Activated CD4-positive, alpha-beta T cell treated with anti-CD3 and anti-CD28 coated beads, Interleukin-2, amount 50 U/mL, for 24 hours (primary cell): Measurements from ENCODE around the gene TAS1R2.
"Not testable (repeated sequence)": the region's sequence is repeated elsewhere in the genome, so short reads cannot be mapped to it uniquely, and the experiment has no call there.

Experiments used
- DNase-seq, 2 donors: peaks; one replicate each; pipeline ENCODE4 v3.0.0-alpha.2; 2020; ENCODE audit warnings: low read depth in 1 of 2, low spot score in 1 of 2

Gene TAS1R2

GRCh38 chr1:18869847-18870594, 10.6 kb upstream of the TAS1R2 start:
- DNase-seq = no peak

GRCh38 chr1:18868801-18869424, 9.5 kb upstream of the TAS1R2 start:
- no peak for DNase-seq

GRCh38 chr1:18868354-18868753, 8.9 kb upstream of the TAS1R2 start:
- DNase-seq = no peak

GRCh38 chr1:18866846-18867245, 7.4 kb upstream of the TAS1R2 start:
- DNase-seq = no peak

GRCh38 chr1:18866314-18866713, 6.9 kb upstream of the TAS1R2 start:
- no peak for DNase-seq

- DNase-seq = no peak
These were observed 5.7 kb upstream of the TAS1R2 start for GRCh38 chr1:18865176-18865575.

GRCh38 chr1:18861590-18861989, 2.1 kb upstream of the TAS1R2 start:
- no peak for DNase-seq

- DNase-seq = no peak
These were observed 1.6 kb upstream of the TAS1R2 start for GRCh38 chr1:18861082-18861481.

GRCh38 chr1:18858070-18858688, 1.3 kb downstream of the TAS1R2 start:
- no peak for DNase-seq

- no peak for DNase-seq
These were observed 3.0 kb downstream of the TAS1R2 start for GRCh38 chr1:18856435-18856834.

- DNase-seq = no peak
These were observed 3.9 kb downstream of the TAS1R2 start for GRCh38 chr1:18855573-18855972.

- DNase-seq = no peak
These were observed 5.0 kb downstream of the TAS1R2 start for GRCh38 chr1:18854331-18855025.

- no peak for DNase-seq
These were observed 7.0 kb downstream of the TAS1R2 start for GRCh38 chr1:18852501-18852900.

- DNase-seq = no peak
These were observed 10.2 kb downstream of the TAS1R2 start for GRCh38 chr1:18849261-18849711.

GRCh38 chr1:18847723-18848122, 11.7 kb downstream of the TAS1R2 start:
- not testable (repeated sequence) for DNase-seq

GRCh38 chr1:18840145-18840544, 19.3 kb downstream of the TAS1R2 start:
- DNase-seq = no peak

GRCh38 chr1:18836654-18837053, 22.8 kb downstream of the TAS1R2 start:
- no peak for DNase-seq

- DNase-seq = not testable (repeated sequence)
These were observed 27.1 kb downstream of the TAS1R2 start for GRCh38 chr1:18832319-18832718.

- no peak for DNase-seq
These were observed 27.8 kb downstream of the TAS1R2 start for GRCh38 chr1:18831656-18832055.

- DNase-seq = no peak
These were observed 28.9 kb downstream of the TAS1R2 start for GRCh38 chr1:18830596-18830995.

- DNase-seq = no peak
These were observed 29.8 kb downstream of the TAS1R2 start for GRCh38 chr1:18829671-18830070.

- DNase-seq = no peak
These were observed 31.2 kb downstream of the TAS1R2 start for GRCh38 chr1:18828224-18828623.
